ENCODE measurements around the gene MED12L.
"Not testable (repeated sequence)": the region's sequence is repeated elsewhere in the genome, so short reads cannot be mapped to it uniquely, and the experiment has no call there.

Gene MED12L
- total RNA-seq = 0.04 to 0.52 (median 0.28) reads per million in 18 experiments

- peak; percentile 50 to 74 for DNase-seq
These were observed at the start of gene MED12L for GRCh38 chr3:151085227-151085888. Gene MED12L (plus strand): TSS chr3:151085664. CDS start chr3:151086927, 1,263 bp downstream.

GRCh38 chr3:151037746-151038477 is 47.6 kb upstream of the MED12L start:
- DNase-seq = no peak

- DNase-seq = no peak
These were observed 40.8 kb upstream of the MED12L start for GRCh38 chr3:151044706-151045105.

GRCh38 chr3:151047636-151048035 is 37.8 kb upstream of the MED12L start:
- no peak for DNase-seq

- no peak for DNase-seq
These were observed 33.9 kb upstream of the MED12L start for GRCh38 chr3:151051533-151051932.

GRCh38 chr3:151052346-151052745 is 33.1 kb upstream of the MED12L start:
- no peak for DNase-seq

- no peak for DNase-seq
These were observed 32.7 kb upstream of the MED12L start for GRCh38 chr3:151052756-151053155.

- DNase-seq = no peak
These were observed 26.7 kb upstream of the MED12L start for GRCh38 chr3:151058740-151059139.

- no peak for DNase-seq
These were observed 22.9 kb upstream of the MED12L start for GRCh38 chr3:151062611-151063010.

- DNase-seq = peak in 1 of 2 donors; percentile 5
These were observed 18.3 kb upstream of the MED12L start for GRCh38 chr3:151067158-151067557.

GRCh38 chr3:151072842-151073241 is 12.6 kb upstream of the MED12L start:
- DNase-seq = not testable (repeated sequence)

- no peak for DNase-seq
These were observed 11.2 kb upstream of the MED12L start for GRCh38 chr3:151074256-151074655.

- no peak for DNase-seq
These were observed 9.4 kb upstream of the MED12L start for GRCh38 chr3:151075869-151076562.

GRCh38 chr3:151076626-151077025 is 8.8 kb upstream of the MED12L start:
- no peak for DNase-seq

GRCh38 chr3:151081082-151081481 is 4.4 kb upstream of the MED12L start:
- DNase-seq = not testable (repeated sequence)

- no peak for DNase-seq
These were observed 2.3 kb upstream of the MED12L start for GRCh38 chr3:151082880-151083838.

GRCh38 chr3:151084893-151085226 is 604 bp upstream of the MED12L start:
- no peak for DNase-seq

- no peak for DNase-seq
These were observed 522 bp downstream of the MED12L start for GRCh38 chr3:151085889-151086483.

GRCh38 chr3:151086484-151087456 is 1.3 kb downstream of the MED12L start:
- DNase-seq = peak; percentile 59 to 67

GRCh38 chr3:151087648-151088047 is 2.2 kb downstream of the MED12L start:
- no peak for DNase-seq

All from inflammatory macrophage (primary cell).